22Rv1 (cell line): ENCODE data around the gene FLT4.

Experiments used
- ZFX ChIP-seq: fragments of 450-650 bp; IDR thresholded peaks from 2 replicates; pipeline ENCODE4 v1.6.1; 2017; ENCODE audit warnings: antibody characterized with exemption, borderline replicate concordance
- TF ChIP-seq, protein P1 (sequence below): fragments of 450-650 bp; IDR thresholded peaks from 2 replicates; pipeline ENCODE4 v1.5.1; 2017; ENCODE audit warnings: mild to moderate bottlenecking

DNA sequence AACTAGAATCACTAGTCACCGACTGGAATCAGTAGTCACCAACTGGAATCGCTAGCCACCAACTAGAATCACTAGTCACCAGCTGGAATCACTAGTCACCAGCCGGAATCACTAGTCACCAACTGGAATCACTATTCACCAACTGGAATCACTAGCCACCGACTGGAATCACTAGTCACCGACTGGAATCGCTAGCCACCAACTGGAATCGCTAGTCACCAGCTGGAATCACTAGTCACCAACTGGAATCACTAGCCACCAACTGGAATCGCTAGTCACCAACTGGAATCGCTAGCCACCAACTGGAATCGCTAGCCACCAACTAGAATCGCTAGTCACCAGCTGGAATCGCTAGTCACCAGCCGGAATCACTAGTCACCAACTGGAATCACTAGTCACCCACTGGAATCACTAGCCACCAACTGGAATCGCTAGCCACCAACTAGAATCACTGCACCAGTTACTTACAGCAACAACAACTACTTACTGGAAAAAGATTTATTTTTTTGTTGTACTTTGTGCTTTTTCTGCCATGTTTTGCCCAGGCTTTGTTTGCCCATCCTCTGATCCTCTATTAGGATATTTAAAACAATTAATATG lies 25.7 kb upstream of the FLT4 start:
- TF ChIP-seq, protein P1, sequence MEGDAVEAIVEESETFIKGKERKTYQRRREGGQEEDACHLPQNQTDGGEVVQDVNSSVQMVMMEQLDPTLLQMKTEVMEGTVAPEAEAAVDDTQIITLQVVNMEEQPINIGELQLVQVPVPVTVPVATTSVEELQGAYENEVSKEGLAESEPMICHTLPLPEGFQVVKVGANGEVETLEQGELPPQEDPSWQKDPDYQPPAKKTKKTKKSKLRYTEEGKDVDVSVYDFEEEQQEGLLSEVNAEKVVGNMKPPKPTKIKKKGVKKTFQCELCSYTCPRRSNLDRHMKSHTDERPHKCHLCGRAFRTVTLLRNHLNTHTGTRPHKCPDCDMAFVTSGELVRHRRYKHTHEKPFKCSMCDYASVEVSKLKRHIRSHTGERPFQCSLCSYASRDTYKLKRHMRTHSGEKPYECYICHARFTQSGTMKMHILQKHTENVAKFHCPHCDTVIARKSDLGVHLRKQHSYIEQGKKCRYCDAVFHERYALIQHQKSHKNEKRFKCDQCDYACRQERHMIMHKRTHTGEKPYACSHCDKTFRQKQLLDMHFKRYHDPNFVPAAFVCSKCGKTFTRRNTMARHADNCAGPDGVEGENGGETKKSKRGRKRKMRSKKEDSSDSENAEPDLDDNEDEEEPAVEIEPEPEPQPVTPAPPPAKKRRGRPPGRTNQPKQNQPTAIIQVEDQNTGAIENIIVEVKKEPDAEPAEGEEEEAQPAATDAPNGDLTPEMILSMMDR: no peak
- no peak for TF ChIP-seq ZFX
